H9 (cell line): ENCODE measurements around the gene PRKCA. TPM values are rescaled to one million over a fixed set of nuclear protein-coding genes. Genes with fewer than 3 reads are reported as not detected.

Experiments used
- DNase-seq: peaks from one replicate; pipeline ENCODE4 v3.0.0-alpha.2; 2017
- H2AFZ ChIP-seq: one replicate; pipeline ENCODE4 v1.6.1; 2013; ENCODE audit warnings: mild to moderate bottlenecking, low read length, control low read depth, moderate library complexity
- H2AK5ac ChIP-seq: 2 replicates; pipeline ENCODE4 v1.6.1; 2013; ENCODE audit warnings: low read length, control low read depth, mixed read lengths; ENCODE audit not compliant: insufficient read length
- H2BK120ac ChIP-seq: one replicate; pipeline ENCODE4 v1.6.1; 2013; ENCODE audit warnings: low read depth, mild to moderate bottlenecking, low read length, control low read depth, inconsistent platforms; ENCODE audit not compliant: poor library complexity, severe bottlenecking
- H2BK12ac ChIP-seq: 2 replicates; pipeline ENCODE4 v1.6.1; 2013; ENCODE audit warnings: low read length, control low read depth, mixed read lengths, low read depth; ENCODE audit not compliant: insufficient read length
- H2BK15ac ChIP-seq: 2 replicates; pipeline ENCODE4 v1.6.1; 2013; ENCODE audit warnings: low read depth, low read length, control low read depth
- H2BK20ac ChIP-seq: one replicate; pipeline ENCODE4 v1.6.1; 2013; ENCODE audit warnings: low read depth, mild to moderate bottlenecking, low read length, control low read depth, inconsistent platforms; ENCODE audit not compliant: poor library complexity, severe bottlenecking
- H2BK5ac ChIP-seq: 2 replicates; pipeline ENCODE4 v1.6.1; 2013; ENCODE audit warnings: low read length, control low read depth, mixed read lengths; ENCODE audit not compliant: insufficient read length
- H3K14ac ChIP-seq: 2 replicates; pipeline ENCODE4 v1.6.1; 2013; ENCODE audit warnings: low read length, control low read depth; ENCODE audit not compliant: insufficient read depth
- H3K18ac ChIP-seq: 2 replicates; pipeline ENCODE4 v1.6.1; 2013; ENCODE audit warnings: low read depth, mild to moderate bottlenecking, mixed read lengths, low read length, control low read depth; ENCODE audit not compliant: insufficient read length
- H3K23ac ChIP-seq: 2 replicates; pipeline ENCODE4 v1.6.1; 2013; ENCODE audit warnings: low read length, control low read depth, mixed read lengths, low read depth; ENCODE audit not compliant: insufficient read length
- H3K23me2 ChIP-seq: 2 replicates; pipeline ENCODE4 v1.6.1; 2013; ENCODE audit warnings: low read depth, mild to moderate bottlenecking, mixed read lengths, low read length, control low read depth; ENCODE audit not compliant: insufficient read length, poor library complexity, severe bottlenecking
- H3K27ac ChIP-seq: 2 replicates; pipeline ENCODE4 v1.5.1; 2013; ENCODE audit warnings: low read length, control low read depth, mixed read lengths, low read depth; ENCODE audit not compliant: insufficient read length
- H3K27me3 ChIP-seq: 2 replicates; pipeline ENCODE4 v1.6.1; 2013; ENCODE audit warnings: low read length, control low read depth, inconsistent platforms; ENCODE audit not compliant: insufficient read depth
- H3K4ac ChIP-seq: 2 replicates; pipeline ENCODE4 v1.6.1; 2013; ENCODE audit warnings: low read depth, mild to moderate bottlenecking, control low read depth, inconsistent platforms, low read length, moderate library complexity
- H3K4me1 ChIP-seq: 2 replicates; pipeline ENCODE4 v1.6.1; 2013; ENCODE audit warnings: low read length, control low read depth, inconsistent platforms; ENCODE audit not compliant: insufficient read depth
- H3K4me2 ChIP-seq: 2 replicates; pipeline ENCODE4 v1.6.1; 2013; ENCODE audit warnings: low read length, control low read depth, mixed read lengths; ENCODE audit not compliant: insufficient read length, insufficient read depth
- H3K56ac ChIP-seq: 2 replicates; pipeline ENCODE4 v1.6.1; 2013; ENCODE audit warnings: low read depth, mild to moderate bottlenecking, mixed read lengths, low read length, control low read depth; ENCODE audit not compliant: insufficient read length
- H3K79me1 ChIP-seq: 2 replicates; pipeline ENCODE4 v1.6.1; 2013; ENCODE audit warnings: low read depth, mild to moderate bottlenecking, moderate library complexity, low read length, control low read depth, inconsistent platforms; ENCODE audit not compliant: insufficient read depth, poor library complexity, severe bottlenecking
- H3K79me2 ChIP-seq: 2 replicates; pipeline ENCODE4 v1.6.1; 2013; ENCODE audit warnings: low read length, control low read depth, inconsistent platforms; ENCODE audit not compliant: insufficient read depth
- H3K9ac ChIP-seq: 2 replicates; pipeline ENCODE4 v1.6.1; 2013; ENCODE audit warnings: low read length, control low read depth, mixed read lengths; ENCODE audit not compliant: insufficient read length; ENCODE audit errors: extremely low read depth
- H3K9me3 ChIP-seq: one replicate; pipeline ENCODE4 v1.6.1; 2013; ENCODE audit warnings: low read depth, low read length, inconsistent platforms; ENCODE audit not compliant: control insufficient read depth
- H3T11ph ChIP-seq: one replicate; pipeline ENCODE4 v1.6.1; 2013; ENCODE audit warnings: mild to moderate bottlenecking, low read length, control low read depth, inconsistent platforms
- H4K20me1 ChIP-seq: one replicate; pipeline ENCODE4 v1.6.1; 2013; ENCODE audit not compliant: control insufficient read depth, insufficient read length, insufficient read depth
- H4K5ac ChIP-seq: 2 replicates; pipeline ENCODE4 v1.6.1; 2013; ENCODE audit warnings: low read depth, mild to moderate bottlenecking, mixed read lengths, low read length, control low read depth; ENCODE audit not compliant: insufficient read length
- H4K8ac ChIP-seq: replicated peaks from 2 replicates; pipeline ENCODE4 v1.6.1; 2013; ENCODE audit warnings: low read length, control low read depth, mixed read lengths, low read depth; ENCODE audit not compliant: insufficient read length
- H4K91ac ChIP-seq: 2 replicates; pipeline ENCODE4 v1.6.1; 2013; ENCODE audit warnings: low read depth, mild to moderate bottlenecking, moderate library complexity, mixed read lengths, low read length, control low read depth; ENCODE audit not compliant: insufficient read length
- H3K27ac Mint-ChIP-seq, 3 experiments: 2 replicates in 2 of 3; 3 replicates in 1 of 3; pipeline ENCODE4 v1.8.0; 2020 to 2021; ENCODE audit warnings: mixed read lengths in 3 of 3, mild to moderate bottlenecking in 1 of 3, moderate library complexity in 1 of 3
- H3K27me3 Mint-ChIP-seq: 2 replicates; pipeline ENCODE4 v1.8.0; 2021; ENCODE audit warnings: low read depth, mild to moderate bottlenecking, moderate library complexity, mixed read lengths
- H3K36me3 Mint-ChIP-seq, 3 experiments: 2 replicates in 2 of 3; 3 replicates in 1 of 3; pipeline ENCODE4 v1.8.0; 2020 to 2021; ENCODE audit warnings: low read depth in 3 of 3, mixed read lengths in 3 of 3; ENCODE audit not compliant: insufficient read depth in 1 of 3
- H3K4me1 Mint-ChIP-seq, 2 experiments: 2 replicates each; pipeline ENCODE4 v1.8.0; 2020; ENCODE audit warnings: mixed read lengths in 2 of 2
- H3K4me3 Mint-ChIP-seq, 2 experiments: 2 replicates in 1 of 2; 3 replicates in 1 of 2; pipeline ENCODE4 v1.8.0; 2020 to 2021; ENCODE audit warnings: mild to moderate bottlenecking in 2 of 2, mixed read lengths in 2 of 2, moderate library complexity in 1 of 2
- H3K9me3 Mint-ChIP-seq, 2 experiments: 2 replicates in 1 of 2; 3 replicates in 1 of 2; pipeline ENCODE4 v1.8.0; 2020; ENCODE audit warnings: mild to moderate bottlenecking in 2 of 2, mixed read lengths in 2 of 2, moderate library complexity in 1 of 2
- WGBS: extraction: QIAGEN DNeasy Blood & Tissue Kit; methylation state at CpG from one replicate; pipeline ENCODE4 v1.1.7; 2013; ENCODE audit warnings: missing lambda C conversion rate, low lambda C conversion rate, mixed read lengths; ENCODE audit not compliant: insufficient read length; ENCODE audit errors: extremely low coverage; 5-methylcytosine and 5-hydroxymethylcytosine counted together
- total RNA-seq: library from RNA; stranded (reverse); gene quantifications from 2 replicates; pipeline ENCODE4 v1.2.1, GENCODE V29; 2021
- TF ChIP-seq, protein P1 (sequence below): fragments of 200-600 bp; sonication (generic); conservative IDR thresholded peaks from 3 replicates; pipeline ENCODE4 v1.8.0; 2021; ENCODE audit warnings: antibody characterized with exemption, mild to moderate bottlenecking

PRKCA gene
- total RNA-seq, 1 experiment from 2014 or later = 10.5 TPM

DNA sequence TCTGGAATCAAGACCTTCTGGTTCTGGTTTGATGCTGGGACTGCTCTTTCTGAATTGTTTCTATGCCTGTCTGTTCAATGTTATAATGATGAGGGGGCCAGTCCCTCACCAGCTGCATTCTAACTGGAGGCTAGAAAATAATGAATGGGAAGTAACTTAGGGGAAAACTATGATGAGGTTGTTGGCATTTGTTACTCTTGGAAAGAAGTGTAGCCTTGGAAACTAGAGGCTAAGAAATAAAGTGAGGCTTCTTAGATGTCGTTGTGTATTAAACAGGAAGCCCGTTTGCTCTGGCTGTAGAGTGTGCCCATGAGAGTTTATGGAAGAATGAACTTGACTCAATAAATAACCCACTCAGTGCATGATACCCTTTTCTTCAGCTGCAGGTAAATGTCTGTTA lies 140.8 kb downstream of the PRKCA start:
- Mint-ChIP-seq H3K27me3 (no peaks in the 10 kb centered on the region), H3K9me3 (no peaks in the 10 kb centered on the region), H3K4me3 (no peak overlapping the region), H3K27ac (no peak overlapping the region), H3K36me3 (no peaks in the 10 kb centered on the region), H3K4me1 (peaks cover 6 to 10% of the 10 kb centered on the region in 2 experiments)
- Histone ChIP-seq H2AK5ac (no peak overlapping the region), H4K5ac (no peak overlapping the region), H4K20me1 (no peaks in the 10 kb centered on the region), H3T11ph (no peak overlapping the region), H4K91ac (no peak overlapping the region), H3K18ac (no peak overlapping the region), H2AFZ (no peak overlapping the region), H3K9me3 (no peaks in the 10 kb centered on the region), H3K56ac (no peak overlapping the region), H3K9ac (no peak overlapping the region), H3K23me2 (no peaks in the 10 kb centered on the region), H3K27ac (no peak overlapping the region), H3K79me2 (no peaks in the 10 kb centered on the region), H2BK120ac (no peak overlapping the region), H3K4ac (no peak overlapping the region), H3K23ac (no peak overlapping the region), H2BK20ac (no peak overlapping the region), H3K4me1 (peaks cover 2% of the 10 kb centered on the region; the same call in 1 of the 2 replicates), H2BK12ac (no peak overlapping the region), H4K8ac (no peak overlapping the region), H3K14ac (no peak overlapping the region), H2BK5ac (no peak overlapping the region), H3K4me2 (no peak overlapping the region), H2BK15ac (no peak overlapping the region), H3K27me3 (no peaks in the 10 kb centered on the region; the same call in 1 of the 2 replicates), H3K79me1 (no peaks in the 10 kb centered on the region)
- TF ChIP-seq, protein P1, sequence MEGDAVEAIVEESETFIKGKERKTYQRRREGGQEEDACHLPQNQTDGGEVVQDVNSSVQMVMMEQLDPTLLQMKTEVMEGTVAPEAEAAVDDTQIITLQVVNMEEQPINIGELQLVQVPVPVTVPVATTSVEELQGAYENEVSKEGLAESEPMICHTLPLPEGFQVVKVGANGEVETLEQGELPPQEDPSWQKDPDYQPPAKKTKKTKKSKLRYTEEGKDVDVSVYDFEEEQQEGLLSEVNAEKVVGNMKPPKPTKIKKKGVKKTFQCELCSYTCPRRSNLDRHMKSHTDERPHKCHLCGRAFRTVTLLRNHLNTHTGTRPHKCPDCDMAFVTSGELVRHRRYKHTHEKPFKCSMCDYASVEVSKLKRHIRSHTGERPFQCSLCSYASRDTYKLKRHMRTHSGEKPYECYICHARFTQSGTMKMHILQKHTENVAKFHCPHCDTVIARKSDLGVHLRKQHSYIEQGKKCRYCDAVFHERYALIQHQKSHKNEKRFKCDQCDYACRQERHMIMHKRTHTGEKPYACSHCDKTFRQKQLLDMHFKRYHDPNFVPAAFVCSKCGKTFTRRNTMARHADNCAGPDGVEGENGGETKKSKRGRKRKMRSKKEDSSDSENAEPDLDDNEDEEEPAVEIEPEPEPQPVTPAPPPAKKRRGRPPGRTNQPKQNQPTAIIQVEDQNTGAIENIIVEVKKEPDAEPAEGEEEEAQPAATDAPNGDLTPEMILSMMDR = no peak
- no peak for DNase-seq
- WGBS = no CpG with 5 or more reads among the region's 2 CpGs
